Germinal center (tissue), 1 donor: ENCODE measurements around the gene ELOVL5.
"Not testable (repeated sequence)": the region's sequence is repeated elsewhere in the genome, so short reads cannot be mapped to it uniquely, and the experiment has no call there.

ENCODE experiments used
- DNase-seq: peaks from one replicate; pipeline ENCODE4 v3.0.0; 2012; ENCODE audit warnings: mixed read lengths, low spot score

ELOVL5 gene

DNA sequence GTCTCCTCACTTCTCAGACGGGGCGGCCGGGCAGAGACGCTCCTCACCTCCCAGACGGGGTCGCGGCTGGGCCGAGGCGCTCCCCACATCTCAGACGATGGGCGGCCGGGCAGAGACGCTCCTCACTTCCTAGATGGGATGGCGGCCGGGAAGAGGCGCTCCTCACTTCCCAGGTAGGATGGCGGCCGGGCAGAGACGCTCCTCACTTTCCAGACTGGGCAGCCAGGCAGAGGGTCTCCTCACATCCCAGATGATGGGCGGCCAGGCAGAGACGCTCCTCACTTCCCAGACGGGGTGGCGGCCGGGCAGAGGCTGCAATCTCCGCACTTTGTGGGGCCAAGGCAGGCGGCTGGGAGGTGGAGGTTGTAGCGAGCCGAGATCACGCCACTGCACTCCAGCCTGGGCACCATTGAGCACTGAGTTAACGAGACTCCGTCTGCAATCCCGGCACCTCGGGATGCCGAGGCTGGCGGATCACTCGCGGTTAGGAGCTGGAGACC is 43.2 kb downstream of the ELOVL5 start:
- DNase-seq, result not testable (repeated sequence)

DNA sequence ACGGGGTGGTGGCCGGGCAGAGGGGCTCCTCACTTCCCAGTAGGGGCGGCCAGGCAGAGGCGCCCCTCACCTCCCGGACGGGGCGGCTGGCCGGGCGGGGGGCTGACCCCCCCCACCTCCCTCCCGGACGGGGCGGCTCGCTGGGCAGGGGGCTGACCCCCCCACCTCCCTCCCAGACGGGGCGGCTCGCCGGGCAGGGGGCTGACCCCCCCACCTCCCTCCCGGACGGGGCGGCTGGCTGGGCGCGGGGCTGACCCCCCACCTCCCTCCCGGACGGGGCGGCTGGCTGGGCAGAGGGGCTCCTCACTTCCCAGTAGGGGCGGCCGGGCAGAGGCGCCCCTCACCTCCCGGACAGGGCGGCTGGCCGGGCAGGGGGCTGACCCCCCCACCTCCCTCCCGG is 43.8 kb downstream of the ELOVL5 start:
- not testable (repeated sequence) for DNase-seq

DNA sequence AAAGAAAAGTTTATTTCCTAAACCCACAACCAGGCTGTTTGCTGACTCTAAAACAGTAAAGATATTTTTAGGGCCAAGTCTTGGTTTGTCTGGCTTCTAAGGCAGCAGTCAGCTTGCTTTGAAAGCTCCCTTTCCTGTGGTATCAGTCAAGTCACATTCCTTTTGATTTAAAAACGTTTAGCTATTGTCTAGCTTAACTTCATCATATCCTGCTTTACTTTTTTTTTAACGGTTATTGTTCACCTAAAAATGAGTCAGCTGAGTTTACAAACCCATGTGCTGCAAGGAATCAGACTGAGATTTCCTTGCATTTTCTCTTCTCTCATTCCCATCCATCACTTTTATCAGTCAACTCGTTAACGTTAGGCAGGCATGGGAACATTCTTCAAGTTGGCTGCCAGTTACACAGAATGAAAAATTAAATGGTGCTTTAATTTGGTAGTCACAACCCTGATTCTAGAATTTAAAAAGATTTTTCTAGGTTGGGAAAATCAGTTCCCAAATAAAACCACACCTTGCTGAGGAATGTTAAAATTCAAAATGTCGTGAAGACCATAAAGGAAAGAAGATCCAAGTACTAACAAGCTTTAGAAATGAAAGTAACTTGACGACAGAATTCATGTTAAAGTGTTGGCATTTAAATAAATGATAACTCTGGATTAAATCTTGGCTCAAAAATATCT is 45.9 kb downstream of the ELOVL5 start:
- DNase-seq, result no peak

DNA sequence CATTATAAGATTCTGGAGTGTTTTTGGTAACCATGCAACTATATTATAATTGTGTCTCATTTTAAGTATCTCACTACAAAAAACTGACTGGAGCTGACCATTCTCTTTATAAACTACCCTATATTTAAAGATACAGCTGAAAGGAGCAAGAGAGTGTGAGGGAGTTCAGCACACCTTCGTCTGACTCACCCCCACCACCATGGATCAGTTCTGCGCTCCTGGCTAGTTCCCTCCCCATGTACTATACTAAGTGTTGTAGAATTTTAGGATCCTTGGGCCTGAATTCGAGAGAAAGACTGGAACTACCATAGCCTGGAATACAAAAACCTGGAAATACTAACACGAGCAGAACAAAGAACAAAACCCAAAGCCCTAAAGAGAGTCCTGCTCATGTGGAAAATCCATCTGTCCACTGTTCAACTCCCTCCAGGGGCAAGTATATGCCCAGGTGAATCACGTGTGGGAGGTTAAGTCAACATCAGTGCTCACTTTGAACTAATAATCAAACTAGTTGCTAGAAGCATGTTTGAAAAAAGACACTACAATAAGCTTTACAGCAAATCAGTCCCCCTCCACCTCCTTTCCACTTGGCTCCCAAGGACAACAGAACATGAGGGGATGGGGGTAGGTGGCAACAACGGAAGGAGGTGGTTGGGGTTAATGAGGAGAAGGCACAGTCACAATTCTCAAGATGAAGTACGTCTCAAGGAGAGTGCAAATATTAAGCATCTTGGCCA is 46.8 kb downstream of the ELOVL5 start:
- DNase-seq, result no peak

DNA sequence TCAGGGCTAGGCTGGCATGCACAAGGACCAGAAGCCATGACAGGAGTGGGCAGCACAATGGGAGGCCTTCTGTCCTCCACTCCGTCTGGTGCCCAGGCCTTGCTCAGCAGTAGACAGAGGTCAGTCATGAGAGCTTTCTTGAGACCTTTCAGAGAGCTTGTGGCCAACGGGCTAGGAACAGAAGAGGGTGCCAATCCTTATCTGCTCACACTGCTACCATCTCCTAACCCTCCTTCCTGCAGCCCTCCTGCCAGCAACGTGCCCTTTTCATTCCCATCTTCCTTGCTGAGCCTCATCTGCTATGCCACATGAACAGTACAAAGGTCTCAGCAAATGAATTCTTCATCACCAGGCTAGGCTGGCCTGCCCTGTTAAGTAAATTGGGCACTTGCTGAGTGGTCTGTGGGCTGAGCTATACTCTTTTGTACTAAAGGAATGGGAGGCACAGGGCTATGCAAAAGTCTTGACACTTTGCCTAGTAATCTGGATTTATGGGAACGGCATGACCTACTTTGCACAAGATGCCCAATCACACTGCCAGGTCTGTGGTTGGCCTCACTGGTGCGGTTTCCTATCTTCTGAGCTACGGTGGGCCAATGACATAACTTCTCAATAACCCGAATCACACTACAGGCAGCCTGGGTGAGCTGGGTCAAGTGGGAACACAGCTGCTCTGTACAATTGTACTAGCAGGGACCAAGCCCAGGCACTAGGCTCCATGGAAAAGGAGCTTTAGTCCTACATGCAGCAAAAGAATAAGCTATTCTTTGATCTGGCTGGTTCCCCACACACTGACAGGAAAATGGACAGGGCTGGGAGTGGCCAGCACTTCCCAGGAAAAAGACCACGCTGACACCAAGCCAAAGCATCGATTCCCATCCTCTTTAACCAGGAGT is 47.8 kb downstream of the ELOVL5 start:
- no peak for DNase-seq

DNA sequence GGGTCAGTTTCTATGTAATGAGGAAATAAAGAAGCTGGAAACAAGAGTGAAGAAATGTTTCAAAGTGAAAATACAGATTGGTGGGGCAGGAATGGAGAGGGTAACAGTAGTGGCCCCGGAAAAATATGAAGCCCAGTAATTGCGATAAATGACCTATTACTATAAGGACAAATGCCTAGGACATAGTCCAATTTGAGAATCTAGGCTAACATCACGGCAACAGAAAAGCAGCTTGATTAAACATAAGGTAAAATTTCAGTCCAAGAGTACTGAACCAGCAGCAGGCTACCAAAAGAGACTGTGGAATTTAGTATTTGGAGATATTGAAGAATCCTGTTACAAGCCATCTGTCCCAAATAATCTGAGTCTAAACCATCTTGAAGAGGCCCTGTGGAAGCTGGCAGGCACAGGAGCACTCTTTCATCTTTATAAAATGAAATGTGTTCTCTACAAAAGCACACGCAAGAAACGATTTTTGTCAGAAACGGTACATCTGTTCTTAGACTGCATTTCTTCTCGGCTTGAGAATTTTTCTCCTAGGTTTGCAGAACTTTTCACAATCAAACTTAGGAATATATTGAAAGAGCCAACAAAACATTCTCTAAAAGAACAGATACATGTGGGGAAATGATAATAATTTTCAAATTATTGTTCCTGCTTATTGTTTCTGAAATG is 49.3 kb downstream of the ELOVL5 start:
- DNase-seq, result no peak

DNA sequence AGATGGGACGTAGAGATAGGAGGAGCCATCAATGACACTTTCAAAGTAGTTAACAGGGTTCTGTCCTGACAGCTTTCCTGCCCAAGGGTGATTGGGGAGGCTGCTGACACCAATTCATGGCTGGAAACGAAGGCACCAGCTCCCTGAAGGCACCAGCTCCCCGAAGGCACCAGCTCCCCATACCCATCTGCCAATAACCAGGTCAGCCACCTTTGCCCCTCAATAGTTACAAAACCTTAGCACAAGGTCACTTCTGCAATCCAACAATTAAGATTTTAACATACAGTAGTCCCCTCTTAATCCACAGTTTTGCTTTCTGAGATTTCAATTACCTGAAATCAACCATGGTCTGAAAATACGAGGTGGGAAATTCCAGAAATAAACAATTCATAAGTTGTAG is 51.7 kb downstream of the ELOVL5 start:
- DNase-seq, result no peak

DNA sequence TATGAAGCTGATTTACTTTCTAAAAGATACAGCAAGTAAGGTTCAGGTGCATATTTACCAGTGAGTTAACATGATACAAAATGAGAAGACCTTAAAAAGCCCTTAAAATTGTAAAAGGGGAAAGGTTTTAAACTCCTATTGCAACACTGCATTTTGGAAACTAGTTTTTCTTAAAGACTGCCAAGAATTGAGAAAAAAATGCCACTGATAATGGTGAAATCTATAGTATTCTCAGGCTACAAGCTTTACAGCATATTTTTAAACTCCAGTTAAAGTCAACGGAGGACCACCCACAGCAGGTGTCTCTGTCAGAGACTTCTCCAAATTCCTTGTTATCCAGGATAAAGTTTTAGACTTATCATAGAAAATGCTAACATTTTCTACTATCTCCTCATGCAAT is 53.6 kb downstream of the ELOVL5 start:
- no peak for DNase-seq

DNA sequence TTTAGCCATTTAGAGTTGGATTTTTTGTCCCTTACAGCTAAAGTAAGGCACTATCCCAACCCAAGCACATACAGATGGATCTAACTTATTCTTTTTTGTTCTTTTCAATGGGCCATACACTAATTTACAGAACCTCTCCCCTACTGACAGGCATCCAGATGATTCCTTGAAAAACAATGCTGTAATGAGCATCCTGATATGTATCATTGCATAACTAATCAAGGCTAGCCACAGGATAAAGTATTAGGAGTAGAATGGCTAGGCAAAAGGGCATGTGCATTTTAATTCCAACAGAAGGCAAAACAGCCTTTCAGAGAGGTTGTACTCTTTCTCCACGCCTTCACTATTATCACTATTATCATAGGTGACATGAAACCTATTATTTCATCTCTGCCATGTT is 54.1 kb downstream of the ELOVL5 start:
- DNase-seq, result no peak

DNA sequence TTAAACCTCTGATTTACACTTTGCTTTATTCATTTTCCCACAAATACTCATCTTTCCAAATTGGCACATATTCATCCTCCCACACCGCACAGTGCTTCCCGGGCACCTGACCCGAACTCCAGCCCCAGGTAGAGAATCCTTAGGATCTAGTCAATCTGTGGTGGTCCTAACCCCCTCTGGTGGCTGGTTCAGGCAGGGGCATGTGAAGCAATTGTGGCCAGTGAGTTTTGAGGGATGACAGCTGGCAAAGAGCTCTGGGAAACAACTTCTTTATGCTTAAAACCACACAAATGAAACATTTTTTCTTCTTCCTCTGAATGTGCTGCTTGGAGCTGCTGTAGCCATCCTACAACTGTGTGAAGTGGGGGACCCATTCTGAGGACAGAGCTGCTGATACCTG is 54.7 kb downstream of the ELOVL5 start:
- peak; percentile 16 for DNase-seq

DNA sequence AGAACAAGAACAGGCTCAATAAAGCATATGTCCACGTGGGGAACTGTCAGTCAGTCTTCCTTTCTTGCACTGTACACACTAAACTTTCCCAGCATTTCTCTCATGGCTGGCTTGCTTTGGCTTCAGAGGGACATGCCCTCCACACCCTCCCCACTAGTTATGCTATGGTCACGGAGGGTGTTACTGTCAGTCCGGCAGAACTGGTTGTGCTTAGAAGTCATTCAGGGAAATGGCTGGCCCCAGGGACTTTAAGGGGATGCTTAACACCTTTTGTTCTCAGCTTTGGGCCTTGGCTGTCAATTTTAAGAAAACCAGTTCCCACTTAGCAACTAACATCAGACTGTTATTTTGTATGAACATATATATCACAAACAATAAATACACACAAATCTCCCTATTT is 55.1 kb downstream of the ELOVL5 start:
- DNase-seq, result no peak

DNA sequence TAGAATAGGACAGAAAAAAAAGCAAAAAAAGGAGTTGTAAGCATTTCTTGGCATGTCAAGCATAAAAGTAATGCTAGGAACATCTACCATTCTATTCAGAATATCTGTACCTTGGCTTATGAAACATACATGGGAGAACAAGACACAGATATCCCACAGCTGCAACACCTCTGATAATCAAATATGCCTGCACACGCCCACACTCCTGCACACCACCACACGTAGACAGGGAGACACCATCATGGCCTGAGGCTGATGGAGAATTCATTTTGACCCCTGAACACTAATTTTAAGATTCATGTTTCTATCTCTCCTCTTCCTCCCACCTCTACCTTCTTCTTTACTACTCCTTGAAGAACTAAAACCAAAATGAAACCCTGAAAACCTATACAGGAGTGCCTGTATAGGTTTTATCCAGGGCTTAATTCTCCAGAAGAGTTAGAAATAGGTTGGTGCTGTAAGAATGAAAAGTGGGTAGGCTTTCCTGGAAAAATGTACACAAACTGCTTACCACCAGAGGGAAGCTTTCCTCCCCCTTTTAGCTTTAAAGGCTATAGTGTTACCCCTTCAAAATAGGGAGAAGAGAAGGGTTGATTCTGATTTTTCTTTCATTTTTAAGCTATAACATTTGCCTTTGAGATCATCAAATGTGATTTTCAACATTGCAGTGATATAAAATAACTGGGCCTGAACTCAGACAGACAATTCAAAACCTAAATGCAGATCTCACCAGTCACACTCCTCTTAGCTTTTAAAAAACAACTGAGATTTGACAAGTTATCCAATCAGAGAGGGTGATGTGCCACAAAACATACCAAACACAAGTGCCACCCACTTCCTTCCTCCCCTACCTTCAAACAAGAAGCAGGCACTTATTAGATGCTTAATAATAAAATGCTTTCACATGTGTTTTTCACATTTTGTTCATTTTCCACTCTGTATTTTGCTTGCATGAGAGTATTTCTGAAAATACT is 57.9 kb downstream of the ELOVL5 start:
- no peak for DNase-seq

DNA sequence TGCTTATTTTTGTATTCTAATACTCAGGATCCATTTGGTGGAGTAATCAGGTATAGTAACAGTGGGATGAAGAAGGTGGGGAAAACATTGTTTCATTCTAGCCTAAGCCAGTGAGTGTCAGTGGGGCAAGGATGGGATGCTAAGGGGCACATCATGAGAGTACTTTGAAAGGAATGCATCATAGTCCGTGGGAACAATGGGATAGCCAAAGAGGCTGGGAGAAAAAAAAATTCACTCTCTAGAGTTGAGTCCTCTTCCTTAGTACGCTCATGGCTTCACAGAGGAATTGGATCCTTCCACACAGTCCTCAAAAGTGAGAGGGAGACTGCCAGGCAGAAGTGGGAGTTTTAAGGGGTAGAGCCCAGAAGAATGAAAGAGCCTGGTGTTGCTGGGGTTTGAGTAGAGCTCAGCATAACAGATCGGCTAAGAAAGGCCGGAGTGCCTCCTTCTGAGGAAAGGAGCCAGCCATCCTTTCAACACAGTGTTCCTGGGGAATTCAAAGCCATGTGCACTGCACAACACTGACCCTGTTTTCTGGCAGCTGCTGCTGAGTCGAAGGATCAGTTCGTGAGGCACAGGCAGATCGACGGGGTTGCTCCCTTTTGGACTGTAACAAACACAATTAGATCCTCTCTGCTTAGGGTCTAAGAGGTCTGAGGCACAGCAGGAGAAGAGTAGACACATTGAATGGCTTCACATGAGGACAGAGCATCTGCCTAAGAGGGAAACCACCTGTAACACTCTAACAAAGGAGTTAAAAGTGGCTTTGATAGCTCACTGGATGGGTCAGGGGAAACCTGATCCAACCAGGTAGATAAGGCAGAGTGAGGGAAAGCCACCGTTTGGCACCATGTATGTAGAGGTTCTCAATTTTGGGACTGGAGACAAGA is 61.2 kb downstream of the ELOVL5 start:
- no peak for DNase-seq

DNA sequence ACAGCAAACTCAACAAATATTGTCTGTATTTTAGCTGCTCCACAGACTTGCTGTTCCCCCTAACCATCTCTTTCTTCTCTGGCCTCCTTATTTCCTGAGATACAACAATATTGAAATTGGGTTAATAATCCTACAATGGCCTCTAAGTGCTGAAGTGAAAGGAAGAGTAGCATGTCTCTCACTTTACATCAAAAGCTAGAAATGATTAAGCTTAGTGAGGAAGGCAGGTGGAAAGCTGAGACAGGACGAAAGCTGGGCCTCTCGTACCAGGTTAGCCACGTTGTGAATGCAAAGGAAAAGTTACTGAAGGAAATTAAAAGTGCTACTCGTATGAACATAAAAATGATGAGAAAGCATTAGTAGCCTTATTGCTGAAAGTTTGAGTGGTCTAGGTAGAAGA is 63.8 kb downstream of the ELOVL5 start:
- no peak for DNase-seq

DNA sequence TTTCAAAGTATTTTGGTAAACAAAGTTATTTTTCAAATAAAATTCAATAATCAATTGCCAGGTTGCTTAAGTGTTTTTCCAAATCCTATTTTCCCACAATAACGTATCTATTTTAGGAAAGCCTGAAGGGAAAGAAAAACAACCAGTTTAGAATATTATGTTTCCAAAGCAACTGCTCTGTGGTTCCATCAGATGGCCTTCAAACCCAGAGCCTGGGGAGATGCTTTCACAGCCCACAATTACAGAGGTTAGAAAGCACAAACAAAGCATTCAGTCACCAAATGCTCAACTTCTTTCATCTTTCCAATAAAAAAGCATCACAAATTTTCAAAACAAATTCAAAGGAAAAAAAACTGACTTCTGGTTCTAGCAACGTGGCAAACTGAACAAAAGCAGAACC is 66.0 kb downstream of the ELOVL5 start:
- no peak for DNase-seq

DNA sequence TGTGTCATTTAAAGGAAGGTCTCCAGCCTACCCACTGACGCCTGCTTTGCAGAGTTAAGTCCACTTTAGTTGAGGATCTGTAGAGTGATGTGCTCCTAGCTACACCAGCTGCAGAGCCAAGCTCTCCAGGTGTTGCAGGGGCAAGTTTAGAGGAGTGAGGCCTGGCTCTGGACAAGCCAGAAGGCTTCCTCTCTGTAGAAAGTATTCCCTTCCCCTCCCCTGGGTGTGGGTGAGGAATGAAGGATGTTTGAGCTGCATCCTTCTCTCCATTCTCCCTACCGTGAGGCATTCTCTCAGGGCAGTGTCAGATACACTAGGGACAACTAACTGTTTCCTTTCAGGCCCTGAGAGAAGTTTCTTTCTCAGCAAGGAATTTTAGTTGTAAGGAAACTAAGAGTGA is 66.5 kb downstream of the ELOVL5 start:
- no peak for DNase-seq

DNA sequence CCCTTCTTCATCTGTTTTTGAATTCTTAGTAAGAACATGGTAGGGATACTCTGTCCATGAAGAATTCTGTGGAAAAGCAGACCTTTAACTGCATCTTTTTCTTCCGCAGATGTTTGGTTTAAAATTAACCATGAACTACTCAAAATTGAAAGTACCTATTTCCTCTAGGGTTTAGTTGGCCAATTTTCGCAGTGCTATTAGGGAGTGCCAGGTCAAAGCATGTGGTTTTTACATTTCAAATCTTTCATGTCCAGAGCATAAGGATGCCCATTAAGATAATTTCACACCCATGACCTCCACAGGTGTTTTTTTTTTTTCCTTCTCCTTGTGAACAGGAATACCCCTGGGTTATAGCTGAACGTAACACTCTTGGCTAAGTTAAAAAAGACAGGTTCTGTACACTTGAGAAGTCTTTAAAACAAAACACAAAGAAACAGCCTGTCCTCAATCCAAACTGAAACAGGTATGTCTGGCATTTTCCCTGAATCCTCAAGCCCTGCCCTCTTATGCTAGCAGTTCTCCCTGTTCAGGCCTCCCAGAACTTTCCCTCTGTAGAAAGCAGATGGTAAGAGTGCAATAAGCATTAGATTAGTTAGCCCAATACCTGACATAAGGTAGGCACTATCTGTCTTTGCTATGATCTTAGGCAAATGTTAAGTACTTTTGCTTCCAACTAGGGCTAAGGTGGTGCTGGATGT is 67.1 kb downstream of the ELOVL5 start:
- DNase-seq, result no peak

DNA sequence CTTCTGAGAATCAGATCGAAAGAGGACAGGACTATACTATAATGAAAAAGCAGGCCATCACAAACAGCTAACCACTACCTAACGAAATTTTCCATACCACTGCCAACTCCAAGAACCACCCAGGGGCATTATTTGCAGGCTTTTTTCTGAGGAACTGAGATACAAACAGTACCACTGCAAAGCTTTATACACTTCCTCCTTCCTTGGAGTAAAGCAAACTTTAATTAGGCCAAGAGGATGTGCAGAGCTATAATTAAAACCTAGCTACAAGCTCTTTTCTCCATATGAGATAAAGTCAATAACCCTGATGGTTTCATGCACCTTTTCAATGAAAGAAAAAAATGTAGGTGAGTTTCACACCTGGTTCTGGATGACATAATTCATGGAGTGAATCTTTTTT is 68.5 kb downstream of the ELOVL5 start:
- DNase-seq, result no peak

DNA sequence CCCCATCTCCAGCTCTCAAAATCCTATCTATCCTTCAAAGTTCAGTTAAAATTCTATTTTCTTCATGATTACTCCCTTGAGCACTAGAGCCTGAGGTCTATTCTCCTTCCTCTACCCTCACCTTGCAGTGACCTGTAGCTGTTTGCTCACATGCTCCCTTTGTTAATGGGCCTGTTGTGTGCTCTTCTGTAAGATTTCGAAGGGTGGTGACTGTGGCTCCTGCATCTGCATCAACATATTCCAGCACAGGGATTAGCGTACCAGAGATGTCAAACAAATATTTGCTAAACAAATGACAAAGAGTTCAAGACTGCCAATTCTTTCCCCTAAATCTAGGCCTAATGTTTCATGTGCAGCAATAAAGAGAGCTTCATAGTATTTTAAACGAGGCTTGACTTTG is 69.5 kb downstream of the ELOVL5 start:
- DNase-seq, result no peak
